Measurements from ENCODE around the gene HMMR.

GRCh38 chr5:163508753-163509152 is 48.3 kb downstream of the HMMR start:
- TF ChIP-seq EP300 (IDR thresholded peaks at IDR 0.05) (no peak), CTCF (IDR thresholded peaks at IDR 0.05) (no peak), POLR2A (IDR thresholded peaks at IDR 0.05) (no peak)

Data from gastroesophageal sphincter (tissue), 3 donors.